CD4-positive, alpha-beta T cell treated with Interleukin-15 for 1 hour (primary cell): ENCODE data around the gene KAT6B.

Source experiments
- DNase-seq: peaks from one replicate; pipeline ENCODE4 v3.0.0-alpha.2; 2020

KAT6B gene

DNA sequence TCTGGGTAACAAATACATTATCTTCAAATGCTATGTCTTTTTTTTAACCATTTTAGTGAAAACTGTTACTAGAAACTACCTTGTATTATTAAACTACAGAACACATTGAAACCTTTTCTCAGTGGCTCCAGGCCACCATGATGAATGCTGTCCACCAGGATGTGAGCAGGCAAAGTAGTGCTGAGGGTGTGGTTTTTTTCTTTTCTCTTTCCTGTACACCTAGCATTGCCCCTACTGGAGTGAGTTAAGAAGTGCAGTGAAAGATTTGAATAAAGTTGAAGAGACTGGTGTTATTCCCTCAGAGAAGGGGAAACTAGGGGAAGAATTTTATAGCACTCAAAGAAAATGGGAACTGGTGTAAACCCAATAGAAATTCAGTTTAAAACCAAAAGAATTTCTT, 165.0 kb downstream of the KAT6B start:
- DNase-seq, result no peak

DNA sequence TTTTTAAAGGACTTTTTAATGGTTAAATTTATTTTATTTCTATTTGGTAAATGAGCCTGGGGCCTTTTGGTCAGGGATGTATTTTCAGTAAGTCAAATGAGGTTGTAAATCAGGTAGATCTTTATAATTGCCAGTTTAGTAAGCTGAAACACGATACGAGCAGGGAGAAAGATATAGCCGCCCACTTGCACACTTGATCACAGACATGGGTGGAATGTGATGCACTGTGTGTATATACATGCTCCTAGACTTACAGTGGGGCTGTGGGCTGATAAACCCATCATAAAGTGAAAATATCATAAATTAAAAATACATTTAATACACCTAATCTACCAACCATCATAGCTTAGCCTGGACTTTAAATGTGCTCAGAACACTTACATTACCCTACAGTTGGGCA, 165.7 kb downstream of the KAT6B start:
- DNase-seq, result no peak

DNA sequence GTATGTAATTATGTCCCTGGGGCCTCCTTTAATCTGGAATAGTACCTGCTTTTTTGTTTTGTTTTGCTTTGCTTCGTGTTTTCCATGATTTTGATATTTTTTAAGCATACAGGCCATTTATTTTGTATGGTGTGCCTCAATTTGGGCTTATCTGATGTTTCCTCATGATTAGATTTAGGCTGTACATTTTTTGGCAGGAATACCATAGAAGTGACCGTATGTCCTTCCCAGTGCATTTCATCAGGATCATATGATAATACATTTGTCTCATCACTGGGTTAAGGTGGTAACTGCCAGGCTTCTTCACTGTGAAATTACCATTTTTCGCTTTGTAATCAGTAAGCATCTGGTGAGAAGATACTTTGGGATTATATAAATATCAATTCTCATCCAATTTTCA, 167.2 kb downstream of the KAT6B start:
- no peak for DNase-seq

DNA sequence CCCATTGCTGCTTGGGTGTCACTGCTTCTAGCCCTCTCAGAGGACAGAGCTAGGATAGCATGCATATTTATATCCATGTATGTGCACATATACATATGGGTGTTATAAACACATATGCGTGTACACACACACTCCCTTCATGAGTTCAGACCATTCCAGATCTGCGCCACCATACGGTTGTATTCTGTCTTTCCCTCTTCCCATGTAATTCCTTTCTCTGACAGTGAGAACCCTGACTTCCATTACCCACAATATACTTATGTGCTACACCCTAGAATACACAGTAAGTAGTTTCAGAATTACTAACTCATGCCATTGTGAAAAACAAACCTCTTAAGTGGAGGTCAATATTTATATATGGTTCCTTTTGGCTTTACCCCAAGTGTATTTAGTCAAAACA, 168.5 kb downstream of the KAT6B start:
- DNase-seq, result no peak

DNA sequence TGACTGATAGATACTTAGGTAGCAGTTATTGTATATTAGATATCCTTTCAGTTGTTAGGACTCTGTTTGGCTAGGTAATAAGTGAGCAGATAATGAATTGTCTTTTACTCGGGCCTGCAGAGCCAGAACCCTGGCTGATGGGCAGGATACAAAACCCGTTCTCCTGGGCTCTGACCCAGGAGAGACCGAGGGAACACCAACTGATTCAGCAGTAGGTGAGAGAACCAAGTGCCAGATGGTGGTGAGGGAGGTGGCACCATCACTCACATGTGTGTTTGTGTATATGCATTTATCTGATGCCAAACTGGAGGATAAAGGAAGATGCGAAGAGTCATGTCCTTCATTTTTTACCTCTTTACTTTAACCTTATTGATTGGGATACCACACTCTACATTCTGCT, 169.4 kb downstream of the KAT6B start:
- no peak for DNase-seq

DNA sequence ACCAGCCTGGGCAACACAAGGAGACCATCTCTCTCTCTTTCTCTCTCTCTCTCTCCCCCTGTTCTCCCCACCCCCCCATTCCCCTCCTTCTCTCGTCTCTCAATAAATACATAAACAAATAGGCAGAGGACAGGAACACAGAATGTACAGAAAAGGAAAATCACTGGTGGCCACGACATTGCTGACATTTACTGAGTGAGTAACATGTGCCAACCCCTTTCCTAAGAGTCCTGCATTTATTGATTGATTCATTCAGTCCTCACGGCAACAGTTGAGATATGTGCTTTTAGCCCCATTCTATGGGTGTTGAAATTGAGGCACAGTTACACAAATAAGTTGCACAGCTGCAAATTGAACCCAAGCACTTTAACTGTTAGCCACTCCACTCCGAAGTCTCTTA, 170.8 kb downstream of the KAT6B start:
- no peak for DNase-seq

DNA sequence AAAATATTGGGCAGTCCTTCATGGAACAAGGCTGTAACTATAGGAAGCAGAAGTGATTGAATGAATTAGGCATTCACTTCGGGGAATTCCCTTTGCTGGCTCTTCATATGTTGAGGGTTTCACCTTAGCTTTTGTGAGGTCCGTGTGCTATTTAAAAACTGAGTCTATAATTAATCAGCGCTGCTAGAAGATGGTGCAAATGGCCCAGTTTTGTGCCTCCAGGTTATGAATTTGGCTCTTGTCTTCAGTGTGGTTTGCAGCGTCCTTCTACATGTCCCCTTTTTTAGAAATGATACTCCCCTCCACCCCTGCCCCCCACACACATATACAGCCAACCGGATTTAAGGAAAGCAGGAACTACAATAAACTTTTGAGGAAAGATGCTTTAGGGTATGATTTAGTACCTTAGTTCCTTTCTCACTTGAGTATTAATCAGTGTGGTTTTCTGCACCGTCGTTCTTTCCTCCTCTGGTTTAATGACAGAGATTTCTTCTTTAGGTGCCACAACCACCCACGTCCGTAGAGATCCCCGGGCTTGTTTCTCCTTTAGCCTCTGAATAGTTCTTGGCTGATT, 174.4 kb downstream of the KAT6B start:
- DNase-seq, result no peak

DNA sequence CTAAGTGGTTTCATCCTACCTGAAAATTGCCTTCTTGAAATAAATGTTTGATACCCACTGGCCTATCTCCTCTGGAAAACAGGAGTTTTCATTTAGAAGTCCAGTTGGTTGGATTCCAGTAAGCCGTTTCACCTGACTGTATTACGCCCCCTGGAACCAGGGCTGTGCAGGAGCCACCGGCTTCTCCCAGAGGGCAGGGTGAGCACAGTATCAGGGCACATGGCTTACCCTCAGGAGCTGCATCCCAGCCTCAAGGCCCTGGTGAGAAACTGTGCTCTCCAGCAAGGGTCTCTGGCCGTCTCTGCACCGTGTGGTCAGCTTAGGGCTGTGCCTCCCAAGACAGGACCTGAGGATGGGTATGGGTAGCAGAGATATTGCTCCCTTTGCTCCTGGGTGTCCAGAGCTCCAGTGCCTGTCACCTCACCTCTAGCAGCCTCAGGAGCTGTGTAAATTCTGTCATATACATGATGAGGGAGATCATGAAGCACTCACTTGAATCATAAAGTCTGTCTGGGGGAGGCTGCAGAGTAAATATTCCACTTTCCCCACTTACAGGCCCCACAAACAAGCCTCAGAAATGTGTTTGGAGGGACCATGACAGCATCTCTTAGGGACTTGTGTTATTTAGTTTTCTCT, 175.4 kb downstream of the KAT6B start:
- no peak for DNase-seq

DNA sequence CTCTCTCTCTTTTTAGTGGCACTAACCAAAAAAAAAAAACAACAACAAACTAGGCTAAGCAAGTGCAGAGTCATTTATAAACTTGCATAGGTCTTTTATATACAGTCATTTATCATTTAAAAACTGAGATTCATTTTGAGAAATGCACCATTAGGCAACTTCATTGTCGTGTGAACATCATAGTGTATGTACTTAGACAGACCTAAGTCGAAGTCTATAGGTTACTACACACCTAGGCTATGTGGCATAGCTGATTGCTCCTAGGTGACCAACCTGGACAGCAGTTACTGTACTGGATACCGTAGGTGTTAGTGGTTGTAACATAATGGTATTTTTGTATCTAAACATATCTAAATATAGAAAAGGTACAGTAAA, 175.9 kb downstream of the KAT6B start:
- no peak for DNase-seq

DNA sequence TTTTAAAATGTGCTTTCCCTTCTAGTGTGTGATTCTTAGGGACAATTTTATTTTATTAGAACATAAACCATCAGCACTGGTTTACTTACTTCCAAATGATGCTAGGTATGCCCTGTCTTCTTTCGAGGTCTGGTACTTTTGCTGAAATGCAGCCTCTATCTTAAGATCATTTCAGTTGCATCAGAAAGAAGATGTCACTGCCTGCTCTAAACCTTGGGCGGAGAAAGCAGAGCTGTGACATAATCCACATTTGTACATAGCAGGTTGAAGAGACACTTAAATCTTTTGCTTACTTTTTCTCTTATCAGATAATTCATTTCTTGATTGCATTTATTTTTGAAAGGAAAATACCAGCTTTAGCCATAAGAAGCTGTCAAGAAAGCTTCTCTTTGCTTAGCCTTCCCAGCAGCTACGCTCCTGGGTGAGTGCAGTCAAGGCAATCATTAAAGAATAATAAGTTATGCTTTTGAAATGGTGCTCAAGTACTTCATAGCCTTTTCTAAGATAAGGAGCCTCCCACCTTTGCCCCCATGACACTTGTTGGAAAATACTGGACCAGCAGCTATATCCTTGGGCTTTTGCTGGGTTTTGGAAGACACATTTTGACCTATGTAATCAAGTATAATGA, 176.7 kb downstream of the KAT6B start:
- DNase-seq, result no peak

DNA sequence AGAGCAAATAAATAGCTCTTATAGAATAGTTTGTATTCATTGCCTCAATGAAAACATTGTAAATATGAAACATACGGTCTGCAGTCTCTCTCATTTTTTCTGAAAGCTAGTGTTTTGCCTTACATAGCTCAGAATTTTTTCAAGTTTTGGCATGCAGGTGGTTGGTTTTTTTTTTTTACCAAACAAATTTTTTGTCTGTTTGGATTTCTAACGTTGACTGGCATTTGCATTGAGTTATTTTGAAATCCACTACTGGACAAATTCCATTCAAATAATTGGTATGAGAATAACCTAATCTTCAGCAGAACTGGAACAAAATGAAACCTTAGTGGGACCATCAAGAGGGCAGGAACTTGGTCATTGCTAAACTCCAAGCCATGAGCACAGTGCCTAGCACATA, 177.5 kb downstream of the KAT6B start:
- DNase-seq, result no peak

DNA sequence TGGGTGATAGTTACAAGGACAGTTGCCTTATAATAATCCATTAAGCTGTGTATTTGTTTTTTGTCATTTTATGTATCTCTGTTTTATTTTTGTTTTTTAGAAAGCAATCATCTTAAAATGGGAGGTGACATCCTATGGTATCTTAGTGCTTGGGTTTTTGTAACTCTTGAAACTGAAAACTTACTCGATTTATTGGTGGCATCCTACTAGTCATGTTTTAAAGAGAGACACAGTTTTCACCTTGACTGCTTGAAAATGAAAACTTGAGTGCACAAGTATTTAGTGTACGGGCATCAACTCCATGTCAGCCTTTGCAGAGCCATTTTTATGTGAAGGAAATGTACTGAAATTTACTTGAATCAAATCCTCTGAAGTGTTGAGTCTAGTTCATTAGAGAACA, 181.2 kb downstream of the KAT6B start:
- DNase-seq, result no peak

DNA sequence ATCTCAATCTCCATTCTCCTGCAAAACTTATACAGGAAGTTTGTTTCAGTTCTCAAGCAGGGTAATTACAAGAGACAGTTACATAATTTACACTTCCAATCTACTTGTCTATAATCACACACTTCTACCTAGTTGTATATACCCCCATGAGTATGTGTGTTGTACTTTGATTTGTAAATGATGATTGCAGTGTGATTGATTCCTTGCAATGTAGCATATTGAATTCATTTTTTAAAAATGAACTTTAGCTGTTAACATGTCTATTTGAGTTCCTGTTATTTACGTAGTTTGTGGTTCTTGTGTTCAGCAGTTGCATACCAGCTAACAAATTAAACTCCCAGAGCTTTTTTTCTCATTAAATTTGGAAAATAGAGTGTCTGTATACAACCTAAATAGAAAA, 182.6 kb downstream of the KAT6B start:
- DNase-seq, result no peak

DNA sequence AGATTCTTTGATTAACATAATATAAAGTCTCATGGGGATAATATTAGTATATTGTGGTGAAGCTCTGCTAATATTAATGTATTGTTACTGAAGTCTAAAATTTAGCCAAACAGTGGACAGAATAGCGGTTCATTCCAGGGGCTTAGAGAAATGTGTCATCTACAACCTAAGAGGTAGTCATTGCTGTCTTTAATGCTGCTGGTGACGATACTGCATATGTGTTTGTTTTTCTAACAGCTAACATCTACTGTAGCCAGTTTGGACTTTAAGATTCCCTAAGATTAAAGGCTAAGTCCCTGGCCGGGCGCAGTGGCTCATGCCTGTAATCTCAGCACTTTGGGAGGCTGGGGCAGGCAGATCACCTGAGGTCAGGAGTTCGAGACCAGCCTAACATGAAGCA, 183.0 kb downstream of the KAT6B start:
- no peak for DNase-seq

DNA sequence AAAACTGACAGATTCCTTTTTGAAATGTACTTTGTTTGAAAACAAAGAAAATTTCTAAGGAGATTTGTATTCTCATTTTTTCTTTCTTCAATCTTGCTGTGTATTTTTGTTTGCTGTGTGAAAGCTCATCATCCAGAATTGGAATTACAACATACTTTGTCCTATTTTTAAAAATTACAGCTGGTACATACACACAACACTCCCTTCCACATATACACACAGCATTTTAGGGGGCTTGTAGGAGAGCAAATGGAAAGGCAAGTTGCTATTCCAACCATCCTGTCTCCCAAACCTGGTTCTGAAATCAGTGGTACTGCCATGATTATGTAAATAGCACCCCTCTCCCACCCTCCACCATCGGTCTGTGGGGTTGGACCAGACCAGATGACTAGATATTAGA, 184.0 kb downstream of the KAT6B start:
- DNase-seq, result no peak

DNA sequence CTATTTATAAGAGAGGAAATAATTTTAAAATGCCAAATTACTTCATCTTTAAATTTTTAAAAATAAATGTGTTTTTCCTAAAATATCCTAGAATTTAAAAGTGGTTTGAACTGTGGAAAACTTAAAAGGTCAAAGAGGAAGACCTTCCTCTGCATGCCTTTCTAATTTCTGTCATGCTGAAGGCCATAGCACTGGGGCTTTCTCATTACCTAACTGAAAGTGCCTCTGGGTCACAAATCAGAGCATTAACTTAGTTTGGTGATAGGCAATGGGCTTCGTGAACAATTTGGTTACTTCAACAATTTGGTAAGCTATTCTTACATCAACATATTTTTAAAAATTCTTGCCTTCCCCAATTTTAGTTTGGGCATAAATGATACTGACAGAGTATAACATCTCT, 184.8 kb downstream of the KAT6B start:
- no peak for DNase-seq

DNA sequence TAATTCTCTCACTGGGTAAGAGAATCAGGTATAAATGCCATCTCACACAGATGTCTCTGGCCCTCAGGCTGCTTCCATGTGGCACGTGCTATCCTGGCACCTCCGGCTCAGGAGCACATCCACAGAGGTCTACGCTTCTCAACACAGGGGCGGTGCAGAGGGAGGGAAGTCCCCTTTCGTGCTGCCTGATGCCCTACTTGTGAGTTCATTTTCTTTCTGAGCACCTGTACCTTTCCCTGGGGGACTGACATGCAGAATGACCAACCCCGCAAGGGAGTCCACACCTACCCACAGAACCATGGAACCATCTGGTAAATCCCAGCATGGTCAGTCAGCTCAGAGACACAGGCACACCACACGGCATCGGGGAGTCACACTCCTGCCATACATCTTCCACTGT, 186.1 kb downstream of the KAT6B start:
- no peak for DNase-seq

DNA sequence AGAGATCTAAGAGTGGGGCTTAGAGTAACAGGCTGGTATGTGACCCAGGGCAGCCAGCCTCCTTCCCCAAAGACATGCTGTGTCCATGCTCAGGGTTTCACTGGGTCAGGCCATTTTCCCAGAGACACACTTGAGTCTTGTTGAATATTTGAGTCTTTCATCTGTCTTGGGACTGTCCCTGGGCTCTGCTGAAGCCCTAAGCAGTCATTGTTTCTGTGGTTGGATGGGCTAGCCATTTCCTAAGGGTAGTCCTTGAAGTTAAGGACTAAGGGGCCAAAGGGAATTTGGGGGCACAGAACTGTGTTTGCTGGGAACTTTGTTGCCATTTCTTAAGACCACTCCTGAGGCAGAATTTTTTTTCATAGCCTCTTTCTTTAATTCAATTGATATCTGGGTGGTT, 186.6 kb downstream of the KAT6B start:
- no peak for DNase-seq

DNA sequence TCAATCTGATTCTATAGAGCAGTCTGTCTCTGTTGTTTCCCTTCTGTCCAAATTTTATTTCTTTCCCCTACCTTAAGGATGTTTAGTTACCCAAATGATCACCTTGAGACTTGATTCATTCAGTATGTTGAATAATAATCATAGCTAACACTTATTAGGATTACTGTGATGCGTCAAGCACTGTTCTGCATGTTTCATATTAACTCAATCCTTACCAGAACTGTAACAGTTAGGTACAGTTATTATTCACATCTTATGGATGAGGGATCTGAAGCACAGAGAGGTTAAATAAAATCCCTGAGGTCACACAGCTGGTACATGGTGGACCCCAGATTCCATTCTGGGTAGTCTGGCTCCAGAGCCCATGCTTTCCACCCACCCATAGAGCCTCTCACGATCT, 187.1 kb downstream of the KAT6B start:
- DNase-seq, result no peak

DNA sequence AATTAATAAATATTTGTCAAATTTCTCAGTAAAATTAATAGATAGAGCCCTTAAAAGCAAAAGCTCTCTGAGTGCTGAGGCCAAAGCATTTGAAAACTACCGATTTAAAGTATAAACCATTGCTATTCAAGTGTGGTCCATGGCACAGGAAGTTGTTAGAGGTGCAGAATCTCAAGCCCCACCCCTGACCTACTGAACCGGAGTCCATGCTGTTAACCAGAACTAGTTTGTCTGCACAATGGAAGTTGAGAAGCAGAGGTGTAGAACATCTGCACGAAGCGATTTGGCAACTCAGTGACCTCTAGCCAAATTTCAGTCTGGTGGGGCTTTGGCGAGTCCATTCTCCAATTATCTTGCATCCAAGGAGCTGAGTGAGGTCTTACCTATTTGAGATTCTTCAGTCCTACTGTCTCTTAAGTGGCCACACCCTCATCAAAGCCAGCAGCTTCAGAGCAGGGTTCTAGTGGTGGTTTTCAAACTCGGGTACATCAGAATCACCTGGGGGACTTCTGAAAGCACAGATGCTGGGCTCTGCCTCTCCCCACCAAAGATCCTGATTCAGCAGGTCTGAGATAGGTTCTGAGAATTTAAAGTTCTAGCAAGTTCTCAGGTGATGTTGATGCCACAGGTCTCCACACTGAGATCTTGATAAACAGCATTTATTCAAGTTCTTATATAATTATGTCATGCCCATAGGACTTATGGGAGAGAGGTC, 188.3 kb downstream of the KAT6B start:
- DNase-seq, result peak; percentile 24

DNA sequence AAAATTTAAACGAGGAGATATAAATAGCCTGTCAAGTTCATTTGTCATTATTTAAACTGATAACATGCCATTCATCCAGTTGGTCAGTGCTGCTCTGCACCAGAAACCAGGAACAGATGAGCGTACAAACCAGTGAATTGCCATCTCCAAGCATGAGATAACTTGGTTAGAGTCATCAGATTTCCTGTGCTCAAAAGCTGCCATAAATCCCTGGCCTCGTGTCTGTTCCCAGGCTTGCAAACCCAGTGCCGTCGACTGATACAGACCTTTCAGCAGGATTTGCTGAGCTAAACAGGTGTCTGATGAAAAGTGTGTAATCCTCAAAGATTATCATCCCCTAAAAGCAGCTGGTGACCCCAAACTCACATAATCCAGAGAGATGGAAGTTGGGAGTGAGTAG, 189.0 kb downstream of the KAT6B start:
- no peak for DNase-seq

DNA sequence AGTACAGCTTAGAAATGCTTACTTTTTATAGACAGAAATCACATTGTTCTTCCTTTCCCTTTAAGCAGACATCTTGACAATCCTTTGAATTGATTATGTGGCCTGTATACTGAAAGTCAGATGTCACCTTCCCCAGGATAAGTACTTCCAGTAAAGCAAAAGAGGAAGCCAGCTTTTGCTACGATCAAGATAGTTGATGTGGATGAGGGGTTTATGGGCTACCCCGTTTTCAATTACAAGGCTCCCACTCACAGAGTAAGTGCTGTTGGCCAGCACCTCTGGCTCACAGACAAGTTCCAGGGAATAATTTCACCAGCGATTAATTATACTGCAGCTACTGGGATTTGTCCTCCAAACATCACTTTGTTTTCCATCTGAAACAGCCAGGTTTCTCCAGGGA, 189.9 kb downstream of the KAT6B start:
- DNase-seq, result no peak

DNA sequence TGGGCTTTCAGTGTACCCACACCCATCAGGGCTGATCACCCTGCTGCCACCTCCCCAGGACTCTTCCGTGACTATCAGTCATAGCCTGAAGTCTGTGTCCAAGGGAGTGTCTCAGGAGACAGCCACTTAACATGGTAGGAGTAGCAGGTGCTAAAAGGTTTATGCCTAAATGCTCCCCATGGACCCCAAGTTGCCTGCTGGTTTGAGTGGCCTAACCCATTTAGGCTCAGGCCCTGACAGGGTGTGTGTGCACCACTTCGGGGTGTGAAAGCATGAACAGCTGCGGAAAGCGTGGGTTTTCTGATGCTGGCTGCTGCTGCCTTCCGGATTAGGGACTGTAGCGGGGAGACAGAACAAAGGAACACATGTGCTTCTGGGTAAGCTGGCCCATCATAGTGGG, 191.9 kb downstream of the KAT6B start:
- DNase-seq, result no peak

DNA sequence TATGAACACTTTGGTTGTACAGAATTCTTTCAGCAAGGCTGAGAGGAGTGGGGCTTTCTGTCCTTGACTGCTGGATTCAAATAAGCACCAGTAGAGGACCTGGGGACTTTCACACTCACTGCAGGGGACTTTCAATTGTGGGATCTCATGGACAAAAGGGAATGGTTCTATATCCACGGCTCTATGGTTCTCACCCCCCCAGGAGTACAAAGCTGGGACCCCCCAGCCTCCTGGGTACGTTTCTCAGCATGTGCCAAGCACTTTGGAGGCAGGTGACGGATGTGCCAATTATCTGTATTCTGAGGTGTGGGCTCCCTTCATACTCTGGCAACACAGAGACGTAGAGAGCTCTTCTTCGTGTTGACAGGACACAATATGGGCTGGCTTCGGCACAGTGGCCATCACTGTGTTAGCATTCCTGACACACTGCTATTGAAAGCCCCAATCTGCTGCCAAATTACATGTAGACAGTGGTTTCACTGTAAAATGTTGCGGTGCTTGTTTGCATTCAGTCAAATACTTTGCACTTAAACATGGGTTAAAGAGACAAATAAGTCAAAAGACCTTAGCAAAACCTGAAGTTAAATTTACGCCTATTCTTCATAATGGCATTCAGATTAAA, 192.4 kb downstream of the KAT6B start:
- no peak for DNase-seq
